ENCODE data around the gene CDKN2A.

CDKN2A gene

GRCh38 chr9:21984101-21984500 is 10.1 kb downstream of the CDKN2A start:
- TF ChIP-seq CTCF (IDR thresholded peaks at IDR 0.05; ENCODE audit: control insufficient read depth, insufficient read depth, low read depth, low read length, missing control alignments) = no peak
- no peak for DNase-seq (ENCODE audit: low read depth)
- H3K4me3 ChIP-seq (ENCODE audit: control insufficient read depth, low read depth, low read length) = no peak overlapping the region

GRCh38 chr9:21983561-21983935 is 10.6 kb downstream of the CDKN2A start:
- no peak for DNase-seq (ENCODE audit: low read depth)
- no peak overlapping the region for H3K4me3 ChIP-seq (ENCODE audit: control insufficient read depth, low read depth, low read length)
- no peak for TF ChIP-seq CTCF (IDR thresholded peaks at IDR 0.05; ENCODE audit: control insufficient read depth, insufficient read depth, low read depth, low read length, missing control alignments)

- TF ChIP-seq CTCF (IDR thresholded peaks at IDR 0.05; ENCODE audit: control insufficient read depth, insufficient read depth, low read depth, low read length, missing control alignments) = no peak
- no peak for DNase-seq (ENCODE audit: low read depth)
- H3K4me3 ChIP-seq (ENCODE audit: control insufficient read depth, low read depth, low read length) = no peak overlapping the region
Measured at GRCh38 chr9:21982861-21983560, 11.2 kb downstream of the CDKN2A start.

GRCh38 chr9:21982391-21982790 is 11.8 kb downstream of the CDKN2A start:
- no peak for DNase-seq (ENCODE audit: low read depth)
- no peak overlapping the region for H3K4me3 ChIP-seq (ENCODE audit: control insufficient read depth, low read depth, low read length)
- TF ChIP-seq CTCF (IDR thresholded peaks at IDR 0.05; ENCODE audit: control insufficient read depth, insufficient read depth, low read depth, low read length, missing control alignments) = no peak

- H3K4me3 ChIP-seq (ENCODE audit: control insufficient read depth, low read depth, low read length) = no peak overlapping the region
- DNase-seq (ENCODE audit: low read depth) = no peak
- TF ChIP-seq CTCF (IDR thresholded peaks at IDR 0.05; ENCODE audit: control insufficient read depth, insufficient read depth, low read depth, low read length, missing control alignments) = no peak
Measured at GRCh38 chr9:21976334-21976875, 17.8 kb downstream of the CDKN2A start.

- no peak for TF ChIP-seq CTCF (IDR thresholded peaks at IDR 0.05; ENCODE audit: control insufficient read depth, insufficient read depth, low read depth, low read length, missing control alignments)
- peak overlapping the region; percentile 88 for H3K4me3 ChIP-seq (ENCODE audit: control insufficient read depth, low read depth, low read length)
- DNase-seq (ENCODE audit: low read depth) = no peak
Measured at GRCh38 chr9:21974722-21975409, 19.3 kb downstream of the CDKN2A start.
